WI38 (cell line): Measurements from ENCODE around the gene DRGX.

Experiments used
- H3K4me3 ChIP-seq: 2 replicates; pipeline ENCODE4 v1.5.1; 2011; ENCODE audit warnings: low read depth, mild to moderate bottlenecking, control low read depth, low read length
- TF ChIP-seq, protein P1 (sequence below): IDR thresholded peaks from 2 replicates; pipeline ENCODE4 v1.5.1; 2012; ENCODE audit warnings: low read depth, mild to moderate bottlenecking, control low read depth, low read length

Gene DRGX

DNA sequence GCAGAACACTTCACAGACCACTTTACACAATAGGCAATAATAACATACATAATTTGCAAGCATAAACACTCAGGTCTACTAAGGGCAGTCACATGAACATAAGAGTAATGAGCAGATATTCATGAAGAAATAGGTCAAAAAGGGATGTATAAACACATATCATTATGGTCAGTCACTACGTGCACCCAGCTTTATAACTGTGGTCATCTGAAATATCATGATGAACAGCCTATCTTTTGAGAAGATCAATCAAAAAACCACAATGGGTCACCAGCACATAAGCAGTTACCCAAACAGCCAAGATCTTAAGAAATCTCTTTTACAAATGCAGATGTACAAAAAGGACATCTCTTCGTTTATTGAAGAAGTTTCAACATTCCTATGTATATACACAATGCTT, 35.5 kb upstream of the DRGX start:
- H3K4me3 ChIP-seq, result no peak overlapping the region
- TF ChIP-seq, protein P1, sequence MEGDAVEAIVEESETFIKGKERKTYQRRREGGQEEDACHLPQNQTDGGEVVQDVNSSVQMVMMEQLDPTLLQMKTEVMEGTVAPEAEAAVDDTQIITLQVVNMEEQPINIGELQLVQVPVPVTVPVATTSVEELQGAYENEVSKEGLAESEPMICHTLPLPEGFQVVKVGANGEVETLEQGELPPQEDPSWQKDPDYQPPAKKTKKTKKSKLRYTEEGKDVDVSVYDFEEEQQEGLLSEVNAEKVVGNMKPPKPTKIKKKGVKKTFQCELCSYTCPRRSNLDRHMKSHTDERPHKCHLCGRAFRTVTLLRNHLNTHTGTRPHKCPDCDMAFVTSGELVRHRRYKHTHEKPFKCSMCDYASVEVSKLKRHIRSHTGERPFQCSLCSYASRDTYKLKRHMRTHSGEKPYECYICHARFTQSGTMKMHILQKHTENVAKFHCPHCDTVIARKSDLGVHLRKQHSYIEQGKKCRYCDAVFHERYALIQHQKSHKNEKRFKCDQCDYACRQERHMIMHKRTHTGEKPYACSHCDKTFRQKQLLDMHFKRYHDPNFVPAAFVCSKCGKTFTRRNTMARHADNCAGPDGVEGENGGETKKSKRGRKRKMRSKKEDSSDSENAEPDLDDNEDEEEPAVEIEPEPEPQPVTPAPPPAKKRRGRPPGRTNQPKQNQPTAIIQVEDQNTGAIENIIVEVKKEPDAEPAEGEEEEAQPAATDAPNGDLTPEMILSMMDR, result no peak

DNA sequence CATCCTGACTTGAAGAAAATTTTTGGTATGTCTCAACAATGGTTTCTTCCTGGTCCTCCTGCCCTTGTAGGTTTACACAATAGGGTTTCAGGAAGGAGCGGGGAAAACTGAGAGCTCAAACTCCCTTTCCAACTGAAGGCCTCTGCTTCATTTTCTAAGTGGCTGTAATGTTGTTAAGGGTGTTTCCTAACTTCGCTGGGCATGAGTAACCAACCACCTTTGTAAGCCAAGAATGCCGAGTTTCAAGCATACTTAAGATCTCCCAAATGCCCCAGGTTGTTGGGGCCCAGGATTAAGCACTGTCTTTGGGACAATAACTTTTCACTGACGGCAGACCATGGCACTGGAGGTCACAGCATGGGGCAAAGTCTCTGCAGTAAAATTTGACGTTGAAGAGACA, 33.6 kb upstream of the DRGX start:
- TF ChIP-seq, protein P1, result no peak
- no peak overlapping the region for H3K4me3 ChIP-seq

DNA sequence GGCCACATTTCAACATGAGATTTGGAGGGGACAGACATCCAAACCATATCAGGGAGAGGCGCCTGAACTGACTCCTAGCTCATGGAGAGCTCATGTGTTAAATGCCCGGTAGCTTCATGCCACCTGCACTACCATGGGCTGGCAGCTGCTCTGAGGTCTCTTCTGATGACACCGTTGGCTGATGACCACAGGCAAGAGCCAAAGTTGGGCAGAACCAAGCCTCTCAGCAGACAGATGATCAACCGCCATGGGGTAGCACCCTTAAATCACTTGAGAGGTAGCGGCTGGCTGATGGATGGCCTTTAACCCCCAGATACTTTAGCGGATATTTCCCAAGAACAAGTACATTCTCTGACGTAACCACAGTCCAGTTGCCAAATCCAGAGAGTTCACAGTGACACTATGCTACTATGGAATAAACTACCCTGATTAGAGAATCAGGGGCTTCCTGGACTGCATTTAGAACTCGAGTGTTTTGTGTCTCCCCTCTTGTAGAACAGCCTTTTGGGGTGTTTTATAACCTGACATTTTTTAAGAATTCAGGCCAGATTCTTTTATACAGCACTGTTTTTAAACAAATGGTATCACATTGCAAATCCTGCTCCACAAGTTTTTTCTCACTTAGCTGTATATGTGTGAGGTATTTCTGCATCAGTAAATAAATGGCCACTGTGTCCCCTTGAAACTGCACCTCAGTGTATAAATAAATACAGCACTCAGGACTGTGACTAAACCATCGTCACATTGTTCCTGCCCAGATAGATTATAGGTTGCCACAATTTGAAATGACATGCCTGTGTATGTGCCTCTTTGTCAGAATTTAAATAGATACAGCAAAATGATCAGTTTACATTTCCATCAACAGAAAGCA, 30.8 kb upstream of the DRGX start:
- TF ChIP-seq, protein P1, result no peak
- H3K4me3 ChIP-seq, result no peak overlapping the region

DNA sequence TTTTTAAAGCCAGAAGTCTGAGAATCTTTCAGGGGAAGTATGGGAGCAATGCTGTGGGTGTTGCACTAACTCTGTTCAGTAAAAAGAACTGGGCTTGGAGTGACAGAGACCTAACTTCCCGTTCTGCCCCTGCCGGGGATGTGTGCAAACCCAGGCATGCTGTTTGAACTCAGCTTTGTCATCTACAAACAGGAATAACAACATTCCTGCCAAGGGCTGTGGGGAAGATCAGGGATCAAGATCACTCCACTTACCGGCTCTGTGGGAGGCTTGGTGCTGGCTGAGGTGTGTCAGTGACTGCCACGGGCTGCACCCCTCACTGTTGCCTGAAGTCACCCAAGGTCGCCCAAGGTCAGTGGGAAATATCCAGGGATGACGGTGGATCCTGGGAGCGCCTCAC, 23.1 kb upstream of the DRGX start:
- H3K4me3 ChIP-seq, result no peak overlapping the region
- TF ChIP-seq, protein P1, result no peak

DNA sequence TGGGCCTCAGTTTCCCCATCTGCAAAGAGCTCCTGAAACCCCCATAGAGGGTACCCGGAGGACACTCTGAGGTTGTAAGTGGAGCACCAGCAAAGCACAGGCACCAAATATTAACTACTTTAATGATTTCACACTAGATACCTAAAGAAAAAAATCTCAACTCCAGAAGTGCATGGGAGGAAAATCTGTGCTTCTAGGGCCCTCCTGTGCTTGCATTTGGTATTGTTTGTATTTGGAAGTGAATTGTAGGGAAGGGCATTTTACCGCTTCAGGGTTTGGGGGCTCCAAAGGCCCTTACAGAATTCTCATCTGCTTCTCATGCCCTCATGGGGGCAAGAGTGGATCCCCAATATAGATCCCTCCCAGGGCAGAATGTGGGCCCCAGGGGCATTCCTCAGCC, 22.4 kb upstream of the DRGX start:
- TF ChIP-seq, protein P1, result no peak
- H3K4me3 ChIP-seq, result no peak overlapping the region

DNA sequence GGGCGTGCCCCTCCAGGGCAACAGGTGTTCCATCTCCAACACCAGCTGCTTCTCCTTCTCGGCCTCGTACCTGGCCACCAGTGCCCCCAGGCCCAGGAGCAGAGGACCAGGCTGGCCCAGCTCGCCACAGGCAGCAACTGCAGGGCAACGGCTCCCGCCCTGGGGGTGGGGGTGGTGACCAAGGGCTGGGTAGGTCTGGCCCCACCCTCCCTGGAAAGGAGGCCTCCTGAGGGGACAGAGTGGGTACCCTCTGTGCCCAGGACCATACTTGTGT, 22.1 kb upstream of the DRGX start:
- TF ChIP-seq, protein P1, result no peak
- no peak overlapping the region for H3K4me3 ChIP-seq

DNA sequence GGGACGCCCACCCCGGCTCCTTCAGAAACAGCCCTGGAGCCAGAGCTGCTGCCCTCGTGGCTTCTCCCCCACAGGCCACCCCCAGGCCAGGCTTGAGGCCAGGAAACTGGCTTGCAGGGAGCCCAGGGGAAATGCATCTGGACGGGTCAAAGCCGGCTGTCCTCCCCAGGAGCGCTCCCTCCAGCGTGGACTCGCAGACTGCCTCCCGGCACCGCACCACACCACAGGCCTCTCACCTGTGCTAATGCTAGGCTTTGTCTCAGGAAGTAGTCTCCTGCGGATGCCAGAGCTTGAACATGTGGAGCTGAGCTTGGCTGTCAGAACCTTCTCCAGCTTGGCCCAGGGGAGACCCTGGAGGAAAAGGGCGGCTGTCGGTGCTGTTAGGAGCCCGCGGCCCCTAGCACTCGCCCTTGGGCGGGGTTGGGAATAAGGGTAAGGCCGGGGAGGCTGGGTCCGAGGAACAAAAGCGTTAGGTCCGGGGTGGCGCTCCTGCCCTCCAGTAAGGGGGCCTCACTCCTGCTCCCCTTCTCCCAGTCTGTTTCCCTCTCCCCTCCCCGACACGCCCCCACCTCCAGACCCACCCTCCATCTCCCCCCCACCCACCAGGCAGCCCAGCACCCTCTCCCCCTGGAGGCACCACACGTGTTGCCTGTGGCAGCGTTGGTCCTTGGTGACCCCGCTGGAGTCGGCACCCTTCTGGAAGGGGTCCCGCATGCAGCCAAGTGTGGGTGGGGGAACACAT, 21.6 kb upstream of the DRGX start:
- H3K4me3 ChIP-seq, result no peak overlapping the region
- TF ChIP-seq, protein P1, result no peak
